Renal cortex interstitium (tissue), 11 donors: Measurements from ENCODE around the gene HMGXB3. TPM values are rescaled to one million over a fixed set of nuclear protein-coding genes. Genes with fewer than 3 reads are reported as not detected.
A peak's percentile ranks its signal among the peaks of the same experiment; 100 is the strongest.
"Not testable (repeated sequence)": the region's sequence is repeated elsewhere in the genome, so short reads cannot be mapped to it uniquely, and the experiment has no call there.

Experiments
- DNase-seq, 11 donors: peaks; one replicate each; pipeline ENCODE4 v3.0.0-alpha.2; 2013; ENCODE audit warnings: low read depth in 9 of 11, low spot score in 4 of 11; ENCODE audit errors: extremely low read depth in 1 of 11
- polyA plus RNA-seq, 3 donors: library from polyadenylated mRNA; unstranded; fragments of 120-200 nt; gene quantifications; one replicate each; pipeline ENCODE4 v1.2.1, GENCODE V29; 2013; ENCODE audit not compliant: insufficient read length in 3 of 3

The HMGXB3 gene
- polyA plus RNA-seq, 3 donors = 32.5 to 47.9 (median 40.2) TPM

DNA sequence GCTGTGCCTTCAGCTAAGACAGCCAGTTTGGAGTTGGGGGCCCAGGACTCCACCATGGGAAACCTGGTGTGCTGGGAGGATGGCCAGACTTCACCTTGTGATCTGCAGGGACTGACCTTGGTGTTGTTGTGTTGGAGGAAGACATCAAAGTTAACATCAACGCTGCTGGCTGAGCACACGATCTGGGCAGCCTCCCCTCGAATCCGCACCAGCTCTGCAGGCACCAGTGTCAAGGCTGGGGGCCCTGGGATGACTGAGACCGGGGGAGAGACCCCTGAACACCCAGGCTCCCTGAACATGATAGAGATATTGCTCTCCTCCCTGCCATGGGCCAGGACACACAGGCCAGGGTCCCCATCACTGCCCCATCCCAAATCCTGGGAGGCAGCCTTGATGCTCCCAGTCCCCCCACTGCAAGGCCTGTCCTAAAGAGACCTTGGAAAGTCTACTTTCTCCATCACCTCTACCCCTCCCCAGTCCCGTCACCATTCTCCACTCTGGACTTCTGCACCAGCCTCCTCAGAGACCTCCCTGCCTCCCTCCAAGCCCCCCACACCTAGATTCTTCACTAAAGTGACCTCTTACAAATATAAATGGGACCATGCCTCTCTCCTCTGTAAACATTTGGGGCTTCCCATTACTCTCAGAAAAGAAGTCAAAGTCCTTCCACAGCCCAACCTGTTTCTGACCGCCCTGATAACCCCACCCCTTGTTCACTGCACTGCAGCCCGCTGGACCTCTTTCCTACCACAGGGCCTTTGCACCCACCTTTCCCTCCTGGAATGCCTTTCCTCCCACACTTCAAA is 77.7 kb downstream of the HMGXB3 start:
- DNase-seq = no peak

DNA sequence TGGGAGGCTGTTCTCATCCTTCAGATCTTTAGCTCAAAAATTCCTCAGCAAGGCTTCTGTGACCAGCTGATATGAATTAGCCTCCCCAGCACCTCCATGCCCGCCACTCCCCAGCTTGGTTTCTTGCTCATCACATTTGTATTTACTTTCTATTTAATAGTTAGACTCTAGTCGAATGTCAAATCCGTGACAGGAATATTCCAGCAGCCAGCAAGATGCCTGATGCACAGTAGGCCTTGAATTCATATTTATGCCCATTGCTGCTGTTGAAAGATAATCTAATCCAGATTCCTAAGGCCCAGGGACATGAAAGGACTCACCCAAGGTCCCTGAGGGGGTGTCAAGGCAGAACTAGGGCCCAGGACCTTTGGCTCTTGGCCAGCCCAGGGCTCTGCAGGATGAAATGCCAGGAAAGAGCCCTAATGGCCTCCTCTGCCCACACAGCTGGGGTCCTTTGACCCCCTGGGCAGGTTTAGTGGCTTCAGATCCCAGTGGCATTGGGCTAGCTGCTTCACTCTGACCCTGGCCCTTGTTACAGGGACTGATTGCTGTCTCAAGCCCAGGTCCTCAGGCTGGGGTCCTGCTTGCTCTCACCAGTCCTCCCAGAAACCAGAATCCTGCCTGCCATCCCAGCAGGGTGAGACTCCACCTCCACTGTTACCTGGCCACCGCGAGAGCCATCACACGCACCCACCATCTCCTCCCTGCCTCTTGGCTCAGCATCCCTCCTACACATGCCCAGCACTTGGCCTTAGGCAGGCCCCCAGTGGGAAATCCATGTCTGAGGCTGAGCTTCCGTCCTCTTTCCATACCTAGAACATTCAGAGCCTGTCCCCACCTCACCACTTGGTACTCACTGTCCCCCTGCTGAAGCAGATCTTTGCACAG is 78.5 kb downstream of the HMGXB3 start:
- no peak for DNase-seq

GRCh38 chr5:150079909-150080461 is 79.4 kb downstream of the HMGXB3 start:
- DNase-seq = no peak

DNA sequence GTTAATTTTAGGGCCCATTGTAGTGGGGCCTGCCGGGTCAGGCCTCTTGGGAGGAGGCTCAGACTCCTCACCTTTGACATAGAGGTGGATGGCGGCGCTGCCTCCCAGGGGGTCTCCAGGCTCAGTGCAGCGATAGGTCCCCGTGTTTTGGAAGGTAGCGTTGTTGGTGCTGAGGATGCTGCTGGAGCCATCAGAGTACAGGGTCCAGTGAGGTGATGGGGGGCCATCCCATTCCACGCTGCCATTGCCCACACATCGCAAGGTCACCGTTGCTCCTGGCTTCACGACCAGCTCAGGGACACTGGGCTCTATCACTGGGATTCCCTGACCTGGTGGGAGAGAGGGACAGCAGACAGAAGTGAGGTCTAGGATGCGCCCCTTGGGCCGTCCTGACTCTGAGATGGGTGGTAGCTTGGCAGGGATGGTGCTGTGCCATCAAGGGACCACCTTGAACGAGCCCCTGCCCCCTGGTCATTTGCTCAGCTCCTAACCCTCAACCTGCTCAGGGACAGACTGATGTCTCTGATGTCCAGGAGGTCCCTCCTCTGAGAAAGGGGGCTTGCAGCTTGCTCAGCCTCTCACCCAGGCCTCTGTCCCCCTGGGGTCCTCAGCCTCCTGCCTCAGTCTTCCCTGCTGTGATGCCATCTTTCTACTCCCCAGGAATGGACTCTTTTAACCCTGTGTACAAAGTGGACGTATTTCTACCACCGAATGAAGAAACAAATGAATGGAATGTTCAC is 80.3 kb downstream of the HMGXB3 start:
- DNase-seq = no peak

DNA sequence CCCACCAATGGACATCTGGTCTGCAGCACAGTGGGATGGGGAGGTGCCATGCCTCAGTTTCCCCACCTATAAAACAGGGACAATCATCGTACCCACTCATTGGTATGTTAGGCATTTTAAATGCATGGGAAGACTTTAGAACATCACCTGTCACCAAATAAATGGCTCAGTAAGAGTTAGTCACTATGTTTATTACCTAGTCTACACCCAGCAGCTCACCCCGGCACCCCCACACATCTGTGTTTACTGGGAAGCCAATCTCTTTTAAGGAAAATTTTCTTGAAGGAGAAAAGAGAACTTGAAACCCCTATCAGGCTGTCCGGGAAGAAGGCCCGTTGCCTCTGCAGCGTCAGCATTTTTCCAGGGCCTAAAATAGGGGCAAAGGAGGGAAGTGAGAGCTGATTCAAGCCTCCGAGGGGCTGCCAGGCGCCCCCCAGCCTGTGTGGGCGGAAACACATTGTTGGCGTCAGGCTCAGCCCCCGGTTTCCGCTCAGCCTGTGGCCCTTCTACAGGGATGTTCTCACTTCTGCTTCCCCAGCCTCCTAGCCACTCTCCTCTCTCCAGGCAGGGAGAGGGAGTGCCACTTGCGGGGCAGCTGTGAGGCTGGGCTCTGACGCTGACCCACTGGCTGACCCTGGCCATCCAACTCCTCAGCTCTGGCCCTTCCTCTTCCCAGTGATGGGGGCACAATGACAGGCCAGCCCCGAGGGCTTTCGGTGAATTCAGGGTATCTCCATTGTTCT is 81.2 kb downstream of the HMGXB3 start:
- DNase-seq = peak in 9 of 11 donors; percentile 18 to 36 (median 24)

DNA sequence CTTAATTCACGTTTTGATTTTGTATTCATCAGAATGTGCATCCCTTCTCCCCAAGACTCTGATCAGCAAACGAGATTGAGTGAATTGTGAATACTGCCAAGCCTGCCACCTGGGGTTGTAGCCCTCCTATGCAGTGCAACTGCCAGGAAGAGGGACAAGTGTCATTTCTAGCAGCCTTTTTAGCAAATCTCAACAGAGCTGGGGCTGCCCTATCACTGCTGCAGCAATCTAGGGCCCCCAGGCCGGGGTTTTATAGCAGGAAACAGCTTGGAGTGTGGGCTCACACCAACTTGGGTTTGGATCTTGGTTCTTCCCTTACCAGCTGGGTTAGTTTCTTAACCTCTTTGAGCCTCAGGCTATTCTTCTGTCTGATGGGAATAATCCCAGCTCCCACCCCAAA is 81.8 kb downstream of the HMGXB3 start:
- no peak for DNase-seq

DNA sequence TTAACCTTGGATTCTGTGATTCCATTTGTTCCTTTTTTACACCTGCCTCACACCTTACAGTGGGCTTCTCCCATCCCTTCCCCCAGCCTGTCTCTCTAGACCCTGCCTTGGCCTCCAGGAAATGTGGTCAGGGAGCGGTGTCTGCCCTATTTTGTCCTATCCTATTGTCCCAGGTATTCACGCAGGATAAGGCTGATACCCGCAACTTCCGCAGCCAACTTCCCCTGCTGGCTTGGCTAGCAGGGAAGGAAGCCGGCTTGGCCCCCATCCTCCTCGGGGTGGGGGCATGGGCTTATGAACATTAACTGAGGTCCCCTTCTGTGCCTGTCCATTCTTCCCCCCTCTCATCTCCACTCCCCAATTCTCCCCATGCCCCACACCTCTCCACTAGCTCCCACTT is 82.3 kb downstream of the HMGXB3 start:
- no peak for DNase-seq

GRCh38 chr5:150084754-150085153 is 84.2 kb downstream of the HMGXB3 start:
- not testable (repeated sequence) for DNase-seq

GRCh38 chr5:150085191-150085912 is 84.8 kb downstream of the HMGXB3 start:
- no peak for DNase-seq

GRCh38 chr5:150085950-150086715 is 85.6 kb downstream of the HMGXB3 start, which contains the start of gene CSF1R:
Gene CSF1R (minus strand): TSS chr5:150086554. CDS start chr5:150086427, 127 bp downstream.
- DNase-seq = no peak

- no peak for DNase-seq
These were observed 91.7 kb downstream of the HMGXB3 start for GRCh38 chr5:150092159-150092787.

GRCh38 chr5:150097152-150097551 is 96.6 kb downstream of the HMGXB3 start:
- DNase-seq = no peak

- DNase-seq = no peak
These were observed 100.5 kb downstream of the HMGXB3 start for GRCh38 chr5:150101023-150101422.
